Fibroblast of lung (primary cell): ENCODE measurements around the gene ROR2. TPM values are rescaled to one million over a fixed set of nuclear protein-coding genes. Genes with fewer than 3 reads are reported as not detected.

Source experiments
- DNase-seq, 2 donors: peaks; one replicate each; pipeline versions ENCODE4 v3.0.0 to v3.0.0-alpha.2; 2010; ENCODE audit warnings: low read depth in 2 of 2
- H2AFZ ChIP-seq: 2 replicates; pipeline ENCODE4 v1.5.1; 2012; ENCODE audit warnings: low read length, control low read depth, inconsistent platforms
- H3K27ac ChIP-seq: 2 replicates; pipeline ENCODE4 v1.5.1; 2011; ENCODE audit warnings: low read length, control low read depth; ENCODE audit not compliant: insufficient read depth
- H3K27me3 ChIP-seq: 2 replicates; pipeline ENCODE4 v1.5.1; 2011; ENCODE audit warnings: mild to moderate bottlenecking, low read length; ENCODE audit not compliant: control insufficient read depth, insufficient read depth
- H3K36me3 ChIP-seq: 2 replicates; pipeline ENCODE4 v1.5.1; 2011; ENCODE audit warnings: low read length; ENCODE audit not compliant: control insufficient read depth, insufficient read depth
- H3K4me1 ChIP-seq: 2 replicates; pipeline ENCODE4 v1.5.1; 2011; ENCODE audit warnings: low read length; ENCODE audit not compliant: control insufficient read depth, insufficient read depth; ENCODE audit errors: extremely low read depth
- H3K4me2 ChIP-seq: 2 replicates; pipeline ENCODE4 v1.5.1; 2011; ENCODE audit warnings: low read length, control low read depth; ENCODE audit not compliant: insufficient read depth; ENCODE audit errors: extremely low read depth
- H3K4me3 ChIP-seq, 4 experiments: fragments of 200-600 bp in 1 of 4; sonication (generic) in 1 of 4; replicated peaks in 1 of 4; 2 replicates each; pipeline ENCODE4 v1.5.1; 2011 to 2016; ENCODE audit warnings: low read length in 4 of 4, low read depth in 3 of 4, mild to moderate bottlenecking in 3 of 4, control low read depth in 2 of 4, inconsistent platforms in 1 of 4, mixed read lengths in 1 of 4; ENCODE audit not compliant: insufficient read depth in 1 of 4; ENCODE audit errors: control extremely low read depth in 1 of 4
- H3K79me2 ChIP-seq: 2 replicates; pipeline ENCODE4 v1.5.1; 2012; ENCODE audit warnings: mild to moderate bottlenecking, low read length, inconsistent platforms; ENCODE audit not compliant: control insufficient read depth, insufficient read depth
- H3K9ac ChIP-seq: 2 replicates; pipeline ENCODE4 v1.5.1; 2011; ENCODE audit warnings: mild to moderate bottlenecking, low read length, control low read depth; ENCODE audit not compliant: insufficient read depth
- H3K9me3 ChIP-seq: 2 replicates; pipeline ENCODE4 v1.5.1; 2012; ENCODE audit warnings: low read depth, low read length; ENCODE audit not compliant: control insufficient read depth, insufficient read depth
- H4K20me1 ChIP-seq: 2 replicates; pipeline ENCODE4 v1.5.1; 2011; ENCODE audit warnings: low read length; ENCODE audit not compliant: control insufficient read depth, insufficient read depth; ENCODE audit errors: extremely low read depth
- CTCF ChIP-seq, 2 donors: IDR thresholded peaks in 1 of 2; conservative IDR thresholded peaks in 1 of 2; 1 replicate in 1 of 2; 2 replicates in 1 of 2; pipeline ENCODE4 v1.5.1; 2011 to 2012; ENCODE audit warnings: low read length in 2 of 2, control low read depth in 1 of 2, inconsistent platforms in 1 of 2, low read depth in 1 of 2, mild to moderate bottlenecking in 1 of 2
- EZH2 ChIP-seq: IDR thresholded peaks from 2 replicates; pipeline ENCODE4 v1.5.1; 2012; ENCODE audit warnings: low read length, control low read depth, mild to moderate bottlenecking; ENCODE audit errors: missing control alignments
- polyA plus RNA-seq, 2 donors: library from polyadenylated mRNA; depleted of rRNA in 1 of 2; stranded (reverse) in 1 of 2; unstranded in 1 of 2; fragments of >200 nt; gene quantifications; 2 replicates each; pipeline ENCODE4 v1.2.1, GENCODE V29; 2011 to 2012; ENCODE audit warnings: missing spikeins in 1 of 2
- total RNA-seq: library from RNA; depleted of rRNA; stranded (reverse); fragments of >200 nt; gene quantifications from 2 replicates; pipeline ENCODE4 v1.2.1, GENCODE V29; 2014

The ROR2 gene
- total and polyA plus RNA-seq, 2 donors (not counting 1 experiment from before 2014, with no cell fraction given) = 2.3 to 27.9 TPM

DNA sequence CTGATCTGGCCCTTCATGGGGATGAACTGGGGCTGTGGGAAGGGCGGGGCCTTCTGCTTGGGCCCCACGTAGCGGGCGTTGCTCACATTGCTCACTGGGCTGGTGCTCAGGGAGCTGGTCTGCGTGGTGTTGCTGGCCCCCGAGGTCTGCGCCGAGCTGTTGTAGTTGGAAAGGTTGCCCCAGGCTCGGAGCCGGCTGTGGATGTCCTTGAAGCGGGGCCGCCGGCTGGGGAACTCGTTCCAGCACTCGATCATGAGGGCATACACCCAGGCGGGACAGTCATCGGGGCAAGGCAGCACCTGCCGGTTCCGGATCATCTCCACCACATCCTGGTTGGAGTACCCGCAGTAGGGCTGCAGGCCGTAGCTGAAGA, 226.0 kb downstream of the ROR2 start:
- H3K27me3 ChIP-seq = no peaks in the 10 kb centered on the region
- H3K9me3 ChIP-seq = no peaks in the 10 kb centered on the region
- H3K4me1 ChIP-seq = no peaks in the 10 kb centered on the region
- no peak overlapping the region for H3K4me3 ChIP-seq
- H3K27ac ChIP-seq = no peak overlapping the region
- H3K36me3 ChIP-seq = no peaks in the 10 kb centered on the region
- no peak overlapping the region for H3K4me2 ChIP-seq
- H4K20me1 ChIP-seq = no peaks in the 10 kb centered on the region
- no peak overlapping the region for H2AFZ ChIP-seq
- no peak overlapping the region for H3K9ac ChIP-seq
- no peaks in the 10 kb centered on the region for H3K79me2 ChIP-seq
- TF ChIP-seq EZH2 (no peak), CTCF (conservative IDR thresholded peaks at IDR 0.05 in 1 of 2, IDR thresholded peaks at IDR 0.05 in 1 of 2; ENCODE audit: low read depth in 1 of 2, low read length in 2 of 2) (no peak)
- DNase-seq = no peak

- H3K4me1 ChIP-seq = no peaks in the 10 kb centered on the region
- no peak overlapping the region for H3K27ac ChIP-seq
- H3K4me2 ChIP-seq = no peak overlapping the region
- H3K36me3 ChIP-seq = no peaks in the 10 kb centered on the region
- no peaks in the 10 kb centered on the region for H3K9me3 ChIP-seq
- H2AFZ ChIP-seq = no peak overlapping the region
- no peak overlapping the region for H3K9ac ChIP-seq
- no peaks in the 10 kb centered on the region for H3K27me3 ChIP-seq
- DNase-seq = no peak
- H3K79me2 ChIP-seq = no peaks in the 10 kb centered on the region
- H4K20me1 ChIP-seq = no peaks in the 10 kb centered on the region
- no peak for TF ChIP-seq CTCF (conservative IDR thresholded peaks at IDR 0.05 in 1 of 2, IDR thresholded peaks at IDR 0.05 in 1 of 2; ENCODE audit: low read depth in 1 of 2, low read length in 2 of 2)
- TF ChIP-seq EZH2 = no peak
- H3K4me3 ChIP-seq = no peak overlapping the region
Observed at GRCh38 chr9:91723420-91724067, 226.5 kb downstream of the ROR2 start.

DNA sequence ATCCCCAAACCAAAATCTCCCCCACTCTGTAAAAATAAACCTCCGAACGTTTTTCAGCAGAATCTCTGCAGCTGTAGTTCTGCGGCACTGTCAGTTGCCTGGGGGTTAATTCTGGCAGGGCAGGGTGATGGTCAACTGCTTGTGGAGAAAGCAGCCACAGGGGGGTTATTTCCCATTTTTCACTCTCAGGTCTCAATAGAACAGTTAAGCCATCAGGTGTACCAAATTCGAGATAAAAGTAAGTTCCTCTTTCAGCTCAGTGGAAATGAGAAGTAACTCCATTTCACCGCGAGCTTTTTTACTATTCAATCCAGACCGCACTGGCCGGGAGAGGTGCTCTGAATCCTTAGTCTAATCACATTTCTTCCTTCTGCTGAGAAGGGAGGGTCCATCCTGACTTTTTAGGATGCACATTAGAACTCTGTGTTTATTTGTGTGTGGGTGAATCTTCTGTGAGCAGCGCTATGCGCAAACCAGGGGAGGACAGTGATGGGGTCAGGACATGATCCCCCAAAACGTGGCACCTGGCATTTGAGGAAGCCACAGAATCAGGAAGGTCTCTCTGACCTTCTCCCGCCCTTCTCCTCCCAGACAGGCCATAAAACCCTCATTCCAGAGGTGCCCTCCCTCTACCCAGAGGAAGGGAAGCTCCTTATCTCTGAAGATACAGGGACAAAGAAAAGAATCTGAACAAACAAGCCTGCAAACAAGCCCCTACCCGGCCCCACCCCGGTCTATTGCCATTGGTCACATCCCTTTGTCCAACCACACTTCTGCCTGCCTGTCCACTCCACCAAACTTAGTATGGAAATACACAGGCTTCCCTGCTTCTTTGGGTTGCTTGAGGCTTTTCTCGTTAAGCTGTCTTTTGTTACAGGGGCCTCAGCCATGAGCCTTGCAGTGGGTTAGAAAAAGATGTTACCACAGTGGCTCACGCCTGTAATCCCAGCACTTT, 229.0 kb downstream of the ROR2 start:
- no peak overlapping the region for H3K4me3 ChIP-seq
- no peaks in the 10 kb centered on the region for H3K9me3 ChIP-seq
- no peaks in the 10 kb centered on the region for H3K4me1 ChIP-seq
- no peaks in the 10 kb centered on the region for H3K79me2 ChIP-seq
- H3K4me2 ChIP-seq = no peak overlapping the region
- no peak overlapping the region for H3K9ac ChIP-seq
- no peak overlapping the region for H3K27ac ChIP-seq
- TF ChIP-seq EZH2 = no peak
- TF ChIP-seq CTCF (conservative IDR thresholded peaks at IDR 0.05 in 1 of 2, IDR thresholded peaks at IDR 0.05 in 1 of 2; ENCODE audit: low read depth in 1 of 2, low read length in 2 of 2) = no peak
- no peak for DNase-seq
- H2AFZ ChIP-seq = no peak overlapping the region
- H3K36me3 ChIP-seq = no peaks in the 10 kb centered on the region
- H4K20me1 ChIP-seq = no peaks in the 10 kb centered on the region
- no peaks in the 10 kb centered on the region for H3K27me3 ChIP-seq
